CD14-positive monocyte (primary cell): Measurements from ENCODE around the gene CTTN. TPM values are rescaled to one million over a fixed set of nuclear protein-coding genes. Genes with fewer than 3 reads are reported as not detected.

Source experiments
- DNase-seq, 3 donors: peaks; one replicate each; pipeline ENCODE4 v3.0.0-alpha.2; 2011 to 2022
- H2AFZ ChIP-seq: 2 replicates; pipeline ENCODE4 v1.6.0; 2012; ENCODE audit warnings: mild to moderate bottlenecking, low read depth, low read length, inconsistent platforms; ENCODE audit not compliant: insufficient read depth, poor library complexity, severe bottlenecking
- H3K27ac ChIP-seq, 2 donors: 1 replicate in 1 of 2; 2 replicates in 1 of 2; pipeline ENCODE4 v1.5.1; 2012 to 2013; ENCODE audit warnings: low read length in 2 of 2, control low read depth in 1 of 2, inconsistent platforms in 1 of 2, low read depth in 1 of 2, mild to moderate bottlenecking in 1 of 2
- H3K27me3 ChIP-seq, 2 donors: one replicate each; pipeline versions ENCODE4 v1.6.0 to v1.6.1; 2011 to 2013; ENCODE audit warnings: low read length in 2 of 2; ENCODE audit not compliant: control insufficient read depth in 2 of 2, insufficient read depth in 2 of 2
- H3K36me3 ChIP-seq, 2 donors: replicated peaks in 1 of 2; 1 replicate in 1 of 2; 2 replicates in 1 of 2; pipeline versions ENCODE4 v1.5.1 to v1.6.1; 2012 to 2013; ENCODE audit warnings: low read length in 2 of 2, control low read depth in 1 of 2, inconsistent platforms in 1 of 2, mild to moderate bottlenecking in 1 of 2; ENCODE audit not compliant: insufficient read depth in 2 of 2, control insufficient read depth in 1 of 2
- H3K4me1 ChIP-seq, 2 donors: 1 replicate in 1 of 2; 2 replicates in 1 of 2; pipeline versions ENCODE4 v1.5.1 to v1.6.1; 2012 to 2013; ENCODE audit warnings: low read length in 2 of 2, control low read depth in 1 of 2, inconsistent platforms in 1 of 2, mild to moderate bottlenecking in 1 of 2, moderate library complexity in 1 of 2; ENCODE audit not compliant: insufficient read depth in 2 of 2, control insufficient read depth in 1 of 2
- H3K4me2 ChIP-seq: replicated peaks from 2 replicates; pipeline ENCODE3; 2012; ENCODE audit warnings: low read length, moderate library complexity, mild to moderate bottlenecking; ENCODE audit not compliant: poor library complexity, severe bottlenecking; ENCODE audit errors: extremely low read depth
- H3K4me3 ChIP-seq, 3 experiments: fragments of 200-600 bp in 1 of 3; sonication (generic) in 1 of 3; replicated peaks in 1 of 3; 1 replicate in 2 of 3; 2 replicates in 1 of 3; pipeline ENCODE4 v1.5.1; 2011 to 2013; ENCODE audit warnings: low read length in 3 of 3, mild to moderate bottlenecking in 3 of 3, control low read depth in 2 of 3, low read depth in 2 of 3, inconsistent platforms in 1 of 3, moderate library complexity in 1 of 3
- H3K79me2 ChIP-seq: 2 replicates; pipeline ENCODE4 v1.6.0; 2012; ENCODE audit warnings: mild to moderate bottlenecking, control low read depth, inconsistent platforms, low read length, moderate library complexity; ENCODE audit not compliant: insufficient read depth
- H3K9ac ChIP-seq: 2 replicates; pipeline ENCODE4 v1.6.0; 2017; ENCODE audit warnings: low read length, mild to moderate bottlenecking; ENCODE audit not compliant: insufficient read depth, poor library complexity, severe bottlenecking
- H3K9me3 ChIP-seq, 2 donors: replicated peaks in 1 of 2; 1 replicate in 1 of 2; 2 replicates in 1 of 2; pipeline versions ENCODE4 v1.5.1 to v1.6.1; 2012 to 2013; ENCODE audit warnings: low read length in 2 of 2, control low read depth in 1 of 2; ENCODE audit not compliant: control insufficient read depth in 1 of 2, insufficient read depth in 1 of 2
- H4K20me1 ChIP-seq: 2 replicates; pipeline ENCODE4 v1.6.0; 2012; ENCODE audit warnings: mild to moderate bottlenecking, low read length, control low read depth, moderate library complexity; ENCODE audit not compliant: insufficient read depth
- H3K27ac Mint-ChIP-seq, 7 donors: one replicate each; pipeline ENCODE4 v1.8.0; 2020; ENCODE audit warnings: mild to moderate bottlenecking in 7 of 7, mixed read lengths in 7 of 7, moderate library complexity in 6 of 7, inconsistent platforms in 2 of 7
- H3K27me3 Mint-ChIP-seq, 3 donors: one replicate each; pipeline ENCODE4 v1.8.0; 2021 to 2022; ENCODE audit warnings: low read depth in 3 of 3, mild to moderate bottlenecking in 3 of 3, mixed read lengths in 3 of 3, moderate library complexity in 3 of 3, inconsistent platforms in 1 of 3
- H3K36me3 Mint-ChIP-seq, 2 donors: one replicate each; pipeline ENCODE4 v1.8.0; 2020; ENCODE audit warnings: mixed read lengths in 2 of 2, inconsistent platforms in 1 of 2, mild to moderate bottlenecking in 1 of 2
- H3K4me1 Mint-ChIP-seq: one replicate; pipeline ENCODE4 v1.8.0; 2020; ENCODE audit warnings: mild to moderate bottlenecking, mixed read lengths
- H3K4me3 Mint-ChIP-seq, 2 donors: one replicate each; pipeline ENCODE4 v1.8.0; 2020; ENCODE audit warnings: mild to moderate bottlenecking in 2 of 2, mixed read lengths in 2 of 2, moderate library complexity in 1 of 2
- H3K9me3 Mint-ChIP-seq, 7 donors: one replicate each; pipeline ENCODE4 v1.8.0; 2020 to 2022; ENCODE audit warnings: mixed read lengths in 7 of 7, mild to moderate bottlenecking in 6 of 7, moderate library complexity in 6 of 7, inconsistent platforms in 2 of 7
- CTCF ChIP-seq: fragments of 200-600 bp; IDR thresholded peaks from one replicate; pipeline ENCODE4 v1.8.0; 2022; ENCODE audit warnings: antibody characterized with exemption, mild to moderate bottlenecking
- WGBS: methylation state at CpG from one replicate; pipeline ENCODE4 v1.1.5; 2013; ENCODE audit warnings: missing lambda C conversion rate; ENCODE audit not compliant: insufficient coverage; 5-methylcytosine and 5-hydroxymethylcytosine counted together
- intact Hi-C, 2 donors: fragments of 100-400 bp; cut with micrococcal nuclease; formaldehyde crosslinking; loops; one replicate each; pipeline versions ENCODE4 v1.15.0 to v1.15.1; 2023
- polyA plus RNA-seq, 3 donors: library from polyadenylated mRNA; depleted of rRNA in 1 of 3; unstranded in 2 of 3; stranded (reverse) in 1 of 3; fragments of 300-500 nt in 2 of 3; fragments of >200 nt in 1 of 3; fragmentation: Illumina TruSeq in 2 of 3; gene quantifications; 1 replicate in 2 of 3; 2 replicates in 1 of 3; pipeline ENCODE4 v1.2.3, GENCODE V29; 2012 to 2021

Gene CTTN
- polyA plus RNA-seq, 3 donors, result 0.05 to 0.11 TPM; not detected in 1

DNA sequence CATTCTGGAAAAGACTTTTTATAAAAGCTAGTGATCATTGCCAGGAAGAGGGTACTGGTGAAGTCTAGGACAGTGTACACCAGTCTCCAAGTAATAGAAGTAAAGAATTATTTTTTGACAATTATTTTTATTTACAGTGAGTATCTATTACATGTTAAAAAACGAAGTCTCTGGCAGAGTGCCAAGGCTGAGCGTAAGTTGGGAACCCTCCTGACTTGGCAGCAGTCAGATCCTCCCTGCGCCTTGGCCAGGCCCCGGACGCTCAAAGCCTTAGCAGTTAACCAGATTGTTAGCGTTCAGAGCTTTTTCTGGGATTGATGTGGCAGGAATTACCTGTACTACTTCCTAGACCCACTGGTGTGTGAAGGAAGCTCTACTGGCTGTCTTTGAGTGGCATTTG, 38.1 kb upstream of the CTTN start:
- peaks cover 0 to 1% (median 0%) of the 10 kb centered on the region in 7 donors for H3K9me3 Mint-ChIP-seq
- Histone ChIP-seq H3K9ac (no peak overlapping the region), H3K9me3 (no peaks in the 10 kb centered on the region), H3K27ac (no peak overlapping the region), H3K27me3 (no peaks in the 10 kb centered on the region), H3K4me1 (no peaks in the 10 kb centered on the region), H3K36me3 (peaks cover 87 to 100% of the 10 kb centered on the region in 2 donors), H2AFZ (no peak overlapping the region), H3K79me2 (no peaks in the 10 kb centered on the region), H3K4me2 (no peak overlapping the region), H4K20me1 (peaks cover 72% of the 10 kb centered on the region), H3K4me3 (no peak overlapping the region)
- DNase-seq, result no peak
- H3K27ac Mint-ChIP-seq, result no peak overlapping the region
- peaks cover 2 to 8% (median 6%) of the 10 kb centered on the region in 3 donors for H3K27me3 Mint-ChIP-seq
- TF ChIP-seq CTCF, result no peak
- H3K4me3 Mint-ChIP-seq, result no peak overlapping the region
- intact Hi-C loops, result no loop called here
- WGBS, result 91% methylated on average over 5 of the region's 6 CpGs
- H3K36me3 Mint-ChIP-seq, result peaks cover 87 to 98% of the 10 kb centered on the region in 2 donors
- peaks cover 10% of the 10 kb centered on the region for H3K4me1 Mint-ChIP-seq

DNA sequence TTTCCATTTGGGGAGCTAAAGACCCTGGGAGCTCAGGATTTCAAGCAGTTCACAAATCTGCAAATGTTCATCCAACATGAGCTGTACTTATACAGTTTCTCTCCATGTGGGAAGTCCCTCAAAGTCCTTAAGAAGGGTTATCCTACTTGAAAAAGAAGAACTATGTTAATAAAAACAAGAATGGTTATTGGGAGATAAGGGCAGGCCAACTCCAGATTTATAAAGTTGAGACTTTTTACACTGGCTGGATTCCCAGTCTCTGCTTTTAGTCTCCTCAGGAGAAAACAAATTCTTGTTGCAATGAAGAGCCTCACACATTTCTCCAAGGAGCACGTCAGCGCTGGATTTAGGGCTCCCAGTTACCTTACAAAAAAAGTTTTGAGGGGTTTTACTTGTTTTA, 34.2 kb upstream of the CTTN start:
- H3K9me3 ChIP-seq, result no peaks in the 10 kb centered on the region
- peaks cover 77 to 100% of the 10 kb centered on the region in 2 donors for H3K36me3 ChIP-seq
- H3K27me3 Mint-ChIP-seq, result peaks cover 5 to 11% (median 9%) of the 10 kb centered on the region in 3 donors
- peaks cover 75% of the 10 kb centered on the region for H4K20me1 ChIP-seq
- H3K36me3 Mint-ChIP-seq, result peaks cover 79 to 91% of the 10 kb centered on the region in 2 donors
- H2AFZ ChIP-seq, result no peak overlapping the region
- H3K27ac ChIP-seq, result no peak overlapping the region
- H3K79me2 ChIP-seq, result no peaks in the 10 kb centered on the region
- no peak for TF ChIP-seq CTCF
- DNase-seq, result no peak
- intact Hi-C loops, result no loop called here
- no peaks in the 10 kb centered on the region for H3K4me1 ChIP-seq
- no peak overlapping the region for H3K4me3 Mint-ChIP-seq
- no peak overlapping the region for H3K4me3 ChIP-seq
- WGBS, result no CpG with 5 or more reads among the region's 2 CpGs
- no peak overlapping the region for H3K27ac Mint-ChIP-seq
- no peaks in the 10 kb centered on the region for H3K27me3 ChIP-seq
- H3K4me1 Mint-ChIP-seq, result peaks cover 11% of the 10 kb centered on the region
- no peak overlapping the region for H3K4me2 ChIP-seq
- no peaks in the 10 kb centered on the region for H3K9me3 Mint-ChIP-seq
- H3K9ac ChIP-seq, result no peak overlapping the region
